Activated B cell treated with CpG ODN at 0.5 μM for 24 hours (primary cell): ENCODE measurements around the gene SPSB1. TPM values are rescaled to one million over a fixed set of nuclear protein-coding genes. Genes with fewer than 3 reads are reported as not detected.

Experiments used
- ATAC-seq: fragments of 200-7000 bp; cut with Tn5 transposase; one replicate; pipeline ENCODE4 v1.10.0; 2021; ENCODE audit warnings: low read depth, mild to moderate bottlenecking, moderate library complexity
- CTCF ChIA-PET: fragments of 350-600 bp; sonication (Branson Sonifier 250); formaldehyde crosslinking; loops from one replicate; lab custom pipeline; 2021; ENCODE audit warnings: antibody characterized with exemption; lab: Charles Lee
- POLR2A ChIA-PET: fragments of 350-600 bp; sonication (Branson Sonifier 250); formaldehyde crosslinking; loops from one replicate; lab custom pipeline; 2021; ENCODE audit warnings: antibody characterized with exemption; lab: Charles Lee
- DNase-seq: peaks from one replicate; pipeline ENCODE4 v3.0.0; 2022
- H3K27ac Mint-ChIP-seq: one replicate; pipeline ENCODE4 v1.8.0; 2020; ENCODE audit warnings: mixed read lengths
- H3K27me3 Mint-ChIP-seq: one replicate; pipeline ENCODE4 v1.8.0; 2021; ENCODE audit warnings: mixed read lengths
- H3K36me3 Mint-ChIP-seq: one replicate; pipeline ENCODE4 v1.8.0; 2021; ENCODE audit warnings: low read depth, mixed read lengths
- H3K4me1 Mint-ChIP-seq: one replicate; pipeline ENCODE4 v1.8.0; 2021; ENCODE audit warnings: mixed read lengths
- H3K4me3 Mint-ChIP-seq: one replicate; pipeline ENCODE4 v1.8.0; 2020; ENCODE audit warnings: mild to moderate bottlenecking, mixed read lengths
- H3K9me3 Mint-ChIP-seq: one replicate; pipeline ENCODE4 v1.8.0; 2020; ENCODE audit warnings: mixed read lengths
- CTCF ChIP-seq: fragments of 200-600 bp; IDR thresholded peaks from one replicate; pipeline ENCODE4 v1.8.0; 2022; ENCODE audit warnings: antibody characterized with exemption, mild to moderate bottlenecking
- intact Hi-C: fragments of 100-400 bp; cut with micrococcal nuclease; formaldehyde crosslinking; loops from one replicate; pipeline ENCODE4 v1.15.1; 2024
- total RNA-seq: library from RNA; stranded (reverse); gene quantifications from 2 replicates; pipeline ENCODE4 v1.2.3, GENCODE V29; 2022

SPSB1 gene
- total RNA-seq, 1 donor from 2014 or later, result 6.1 TPM

- H3K4me1 Mint-ChIP-seq, result peaks cover 7% of the 10 kb centered on the region
- H3K9me3 Mint-ChIP-seq, result peaks cover 5% of the 10 kb centered on the region
- TF ChIP-seq CTCF, result no peak
- H3K27ac Mint-ChIP-seq, result no peak overlapping the region
- DNase-seq (no peak), ATAC-seq (no peak)
- H3K4me3 Mint-ChIP-seq, result no peak overlapping the region
- POLR2A ChIA-PET, result no interaction called here
- no peaks in the 10 kb centered on the region for H3K27me3 Mint-ChIP-seq
- peaks cover 2% of the 10 kb centered on the region for H3K36me3 Mint-ChIP-seq
- intact Hi-C loops, result no loop called here
- CTCF ChIA-PET, result no interaction called here
Observed at GRCh38 chr1:9345471-9345870, 52.8 kb downstream of the SPSB1 start.

GRCh38 chr1:9345922-9346321 is 53.2 kb downstream of the SPSB1 start:
- ATAC-seq (no peak), DNase-seq (no peak)
- Mint-ChIP-seq H3K4me1 (peaks cover 7% of the 10 kb centered on the region), H3K27ac (no peak overlapping the region), H3K9me3 (peaks cover 5% of the 10 kb centered on the region), H3K4me3 (no peak overlapping the region), H3K27me3 (no peaks in the 10 kb centered on the region), H3K36me3 (peaks cover 2% of the 10 kb centered on the region)
- ChIA-PET CTCF (no interaction called here), POLR2A (no interaction called here)
- no peak for TF ChIP-seq CTCF
- intact Hi-C loops, result no loop called here

- CTCF ChIA-PET, result no interaction called here
- peaks cover 5% of the 10 kb centered on the region for H3K9me3 Mint-ChIP-seq
- peaks cover 2% of the 10 kb centered on the region for H3K36me3 Mint-ChIP-seq
- no peaks in the 10 kb centered on the region for H3K27me3 Mint-ChIP-seq
- ATAC-seq (no peak), DNase-seq (no peak)
- POLR2A ChIA-PET, result no interaction called here
- no peak overlapping the region for H3K4me3 Mint-ChIP-seq
- H3K4me1 Mint-ChIP-seq, result peaks cover 7% of the 10 kb centered on the region
- H3K27ac Mint-ChIP-seq, result no peak overlapping the region
- intact Hi-C loops, result no loop called here
- TF ChIP-seq CTCF, result no peak
Observed at GRCh38 chr1:9346566-9346965, 53.9 kb downstream of the SPSB1 start.

GRCh38 chr1:9347095-9347850 is 54.6 kb downstream of the SPSB1 start:
- CTCF ChIA-PET, result no interaction called here
- no peak for TF ChIP-seq CTCF

GRCh38 chr1:9349331-9349851 is 56.7 kb downstream of the SPSB1 start:
- no peak overlapping the region for H3K27ac Mint-ChIP-seq
- intact Hi-C loops, result no loop called here
- POLR2A ChIA-PET, result no interaction called here

More at GRCh38 chr1:9347095-9347850, 54.6 kb downstream of the SPSB1 start:
- no peak for DNase-seq
- peaks cover 2% of the 10 kb centered on the region for H3K36me3 Mint-ChIP-seq
- ATAC-seq, result no peak
- peaks cover 7% of the 10 kb centered on the region for H3K4me1 Mint-ChIP-seq
- H3K27me3 Mint-ChIP-seq, result no peaks in the 10 kb centered on the region
- H3K9me3 Mint-ChIP-seq, result peaks cover 5% of the 10 kb centered on the region
- no peak overlapping the region for H3K4me3 Mint-ChIP-seq
- POLR2A ChIA-PET, result interaction anchor here (0.9 kb wide), 1 partner anchor 53 kb away, joined by 4 read pairs; no protein-coding TSS in a partner anchor
- no peak overlapping the region for H3K27ac Mint-ChIP-seq
- intact Hi-C loops, result no loop called here

More at GRCh38 chr1:9349331-9349851, 56.7 kb downstream of the SPSB1 start:
- H3K9me3 Mint-ChIP-seq, result no peaks in the 10 kb centered on the region
- TF ChIP-seq CTCF, result no peak
- H3K4me1 Mint-ChIP-seq, result peaks cover 7% of the 10 kb centered on the region
- ATAC-seq, result no peak
- DNase-seq, result no peak
- CTCF ChIA-PET, result no interaction called here
- no peak overlapping the region for H3K4me3 Mint-ChIP-seq
- peaks cover 2% of the 10 kb centered on the region for H3K36me3 Mint-ChIP-seq
- no peaks in the 10 kb centered on the region for H3K27me3 Mint-ChIP-seq
